HG03571 (cell line): ENCODE data around the gene KIF23.

Source experiments
- ATAC-seq: cut with Tn5 transposase; IDR thresholded peaks from one replicate; pipeline ENCODE4 v1.9.1; 2021; ENCODE audit not compliant: unreplicated experiment

The KIF23 gene

GRCh38 chr15:69462493-69463181, 48.5 kb downstream of the KIF23 start:
- peak; percentile 93 for ATAC-seq

- no peak for ATAC-seq
Observed at GRCh38 chr15:69463182-69463756, 49.1 kb downstream of the KIF23 start.

- no peak for ATAC-seq
Observed at GRCh38 chr15:69465253-69465652, 51.1 kb downstream of the KIF23 start.

- ATAC-seq = no peak
Observed at GRCh38 chr15:69466733-69467132, 52.6 kb downstream of the KIF23 start.

GRCh38 chr15:69467636-69468035, 53.5 kb downstream of the KIF23 start:
- no peak for ATAC-seq

GRCh38 chr15:69468241-69469121, 54.3 kb downstream of the KIF23 start:
- ATAC-seq = no peak

GRCh38 chr15:69469467-69470201, 55.5 kb downstream of the KIF23 start:
- ATAC-seq = no peak

- ATAC-seq = no peak
Observed at GRCh38 chr15:69472046-69472445, 57.9 kb downstream of the KIF23 start.

GRCh38 chr15:69472562-69472961, 58.4 kb downstream of the KIF23 start:
- no peak for ATAC-seq

GRCh38 chr15:69474291-69474690, 60.1 kb downstream of the KIF23 start:
- ATAC-seq = no peak

- no peak for ATAC-seq
Observed at GRCh38 chr15:69474846-69475455, 60.8 kb downstream of the KIF23 start.

GRCh38 chr15:69475769-69476358, 61.7 kb downstream of the KIF23 start:
- no peak for ATAC-seq

- no peak for ATAC-seq
Observed at GRCh38 chr15:69476704-69477473, 62.7 kb downstream of the KIF23 start.

- ATAC-seq = no peak
Observed at GRCh38 chr15:69478259-69478781, 64.2 kb downstream of the KIF23 start.

- ATAC-seq = no peak
Observed at GRCh38 chr15:69479081-69479480, 64.9 kb downstream of the KIF23 start.

- no peak for ATAC-seq
Observed at GRCh38 chr15:69479971-69480370, 65.8 kb downstream of the KIF23 start.

GRCh38 chr15:69480932-69481331, 66.8 kb downstream of the KIF23 start:
- ATAC-seq = no peak

GRCh38 chr15:69482686-69483256, 68.6 kb downstream of the KIF23 start:
- ATAC-seq = no peak

GRCh38 chr15:69484837-69485236, 70.7 kb downstream of the KIF23 start:
- no peak for ATAC-seq
